Spleen (tissue), 7 donors: ENCODE measurements around the gene THSD7A.

Source experiments
- POLR2A ChIP-seq, 3 donors: fragments of 450-650 bp; IDR thresholded peaks; one replicate each; pipeline ENCODE4 v1.5.1; 2017; ENCODE audit warnings: antibody characterized with exemption in 3 of 3, mild to moderate bottlenecking in 1 of 3
- POLR2AphosphoS5 ChIP-seq, 3 donors: sonication (generic); formaldehyde crosslinking; IDR thresholded peaks; one replicate each; pipeline ENCODE4 v1.5.1; 2017; ENCODE audit warnings: antibody characterized with exemption in 3 of 3
- TF ChIP-seq, protein P1 (sequence below), 11 experiments: fragments of 200-600 bp in 7 of 11; fragments of 450-650 bp in 4 of 11; sonication (generic) in 4 of 11; IDR thresholded peaks in 8 of 11; conservative IDR thresholded peaks in 3 of 11; 1 replicate in 7 of 11; 2 replicates in 4 of 11; pipeline versions ENCODE4 v1.4.0 to v1.8.0; 2016 to 2021; ENCODE audit warnings: antibody characterized with exemption in 11 of 11, inconsistent platforms in 4 of 11, mild to moderate bottlenecking in 1 of 11
- donor health status: DM: no; HTN: no; CAD: no; lungs with moderate emphysema.
- donor health status: DM: no; HTN: no; CAD: no.
- donor health status: DM: no; HTN: no; CAD: no.

DNA sequence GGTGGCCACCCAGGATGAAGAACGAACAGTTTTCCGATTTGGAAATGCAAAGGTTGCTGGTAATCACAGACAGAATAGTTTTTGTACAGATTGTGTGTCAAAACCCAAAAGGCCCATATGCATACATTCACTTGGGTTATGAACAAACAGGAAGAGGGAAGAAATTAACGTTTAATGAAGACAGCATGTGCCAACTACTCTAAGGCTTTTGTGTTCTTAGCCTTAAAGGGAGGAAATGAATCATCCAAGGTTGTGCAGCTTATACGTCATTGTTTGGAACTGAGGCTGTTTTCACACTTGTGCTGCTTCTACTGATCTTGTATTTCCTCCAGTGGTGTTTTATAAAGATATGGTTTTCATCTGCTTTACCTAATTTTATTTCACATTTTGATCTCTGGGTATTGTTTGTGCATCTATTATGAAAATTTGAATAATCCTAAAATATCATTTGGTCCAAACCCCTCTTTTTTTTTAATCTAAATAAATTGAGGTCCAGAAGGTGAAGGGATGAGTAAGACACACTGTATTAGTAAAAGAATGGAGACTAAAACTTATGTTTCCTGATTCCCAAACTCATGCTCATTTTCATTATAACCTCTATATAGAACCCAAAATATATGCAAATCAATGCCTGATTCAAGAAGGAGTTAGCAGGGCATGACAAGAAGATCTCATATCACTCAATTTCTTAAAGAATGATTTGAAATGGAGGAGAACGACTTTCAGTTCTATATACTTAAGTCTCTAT lies 373.1 kb downstream of the THSD7A start:
- TF ChIP-seq, protein P1, sequence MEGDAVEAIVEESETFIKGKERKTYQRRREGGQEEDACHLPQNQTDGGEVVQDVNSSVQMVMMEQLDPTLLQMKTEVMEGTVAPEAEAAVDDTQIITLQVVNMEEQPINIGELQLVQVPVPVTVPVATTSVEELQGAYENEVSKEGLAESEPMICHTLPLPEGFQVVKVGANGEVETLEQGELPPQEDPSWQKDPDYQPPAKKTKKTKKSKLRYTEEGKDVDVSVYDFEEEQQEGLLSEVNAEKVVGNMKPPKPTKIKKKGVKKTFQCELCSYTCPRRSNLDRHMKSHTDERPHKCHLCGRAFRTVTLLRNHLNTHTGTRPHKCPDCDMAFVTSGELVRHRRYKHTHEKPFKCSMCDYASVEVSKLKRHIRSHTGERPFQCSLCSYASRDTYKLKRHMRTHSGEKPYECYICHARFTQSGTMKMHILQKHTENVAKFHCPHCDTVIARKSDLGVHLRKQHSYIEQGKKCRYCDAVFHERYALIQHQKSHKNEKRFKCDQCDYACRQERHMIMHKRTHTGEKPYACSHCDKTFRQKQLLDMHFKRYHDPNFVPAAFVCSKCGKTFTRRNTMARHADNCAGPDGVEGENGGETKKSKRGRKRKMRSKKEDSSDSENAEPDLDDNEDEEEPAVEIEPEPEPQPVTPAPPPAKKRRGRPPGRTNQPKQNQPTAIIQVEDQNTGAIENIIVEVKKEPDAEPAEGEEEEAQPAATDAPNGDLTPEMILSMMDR (IDR thresholded peaks at IDR 0.05 in 8 of 11, conservative IDR thresholded peaks at IDR 0.05 in 3 of 11) = no peak
- no peak for TF ChIP-seq POLR2AphosphoS5 (IDR thresholded peaks at IDR 0.05)
- TF ChIP-seq POLR2A (IDR thresholded peaks at IDR 0.05) = no peak
